GM19099 (cell line): ENCODE results near the gene WDR6.

Experiments
- POLR2A ChIP-seq: IDR thresholded peaks from 3 replicates; pipeline ENCODE4 v1.6.1; 2011; ENCODE audit warnings: low read depth; ENCODE audit not compliant: insufficient read length; ENCODE audit errors: extremely low read depth

Gene WDR6

GRCh38 chr3:49004352-49005302 lies 2.6 kb upstream of the WDR6 start:
- TF ChIP-seq POLR2A: no peak

- TF ChIP-seq POLR2A: no peak
These were observed 1.9 kb upstream of the WDR6 start for GRCh38 chr3:49005303-49005680.

- no peak for TF ChIP-seq POLR2A
These were observed 1.2 kb upstream of the WDR6 start for GRCh38 chr3:49005998-49006397.

DNA sequence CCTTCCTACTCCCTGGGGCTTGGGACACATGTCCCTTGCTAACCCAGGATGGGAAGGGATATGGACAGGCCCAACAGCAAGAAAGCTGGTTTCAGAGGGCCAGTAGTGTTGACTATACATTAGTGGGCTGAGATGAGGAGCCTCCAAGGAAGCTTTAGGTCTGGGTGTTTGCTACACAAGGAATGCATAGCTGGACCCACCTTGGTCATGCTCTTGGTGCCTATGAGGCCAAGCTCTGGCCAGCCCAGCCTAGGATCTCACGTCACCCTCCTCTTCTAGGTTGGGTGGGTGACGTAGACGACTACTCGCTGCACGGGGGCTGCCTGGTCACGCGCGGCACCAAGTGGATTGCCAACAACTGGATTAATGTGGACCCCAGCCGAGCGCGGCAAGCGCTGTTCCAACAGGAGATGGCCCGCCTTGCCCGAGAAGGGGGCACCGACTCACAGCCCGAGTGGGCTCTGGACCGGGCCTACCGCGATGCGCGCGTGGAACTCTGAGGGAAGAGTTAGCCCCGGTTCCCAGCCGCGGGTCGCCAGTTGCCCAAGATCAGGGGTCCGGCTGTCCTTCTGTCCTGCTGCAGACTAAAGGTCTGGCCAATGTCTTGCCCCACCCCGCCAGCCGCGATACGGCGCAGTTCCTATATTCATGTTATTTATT lies 653 bp upstream of the WDR6 start:
- no peak for TF ChIP-seq POLR2A

- TF ChIP-seq POLR2A: no peak
These were observed 759 bp downstream of the WDR6 start for GRCh38 chr3:49007771-49008528.

DNA sequence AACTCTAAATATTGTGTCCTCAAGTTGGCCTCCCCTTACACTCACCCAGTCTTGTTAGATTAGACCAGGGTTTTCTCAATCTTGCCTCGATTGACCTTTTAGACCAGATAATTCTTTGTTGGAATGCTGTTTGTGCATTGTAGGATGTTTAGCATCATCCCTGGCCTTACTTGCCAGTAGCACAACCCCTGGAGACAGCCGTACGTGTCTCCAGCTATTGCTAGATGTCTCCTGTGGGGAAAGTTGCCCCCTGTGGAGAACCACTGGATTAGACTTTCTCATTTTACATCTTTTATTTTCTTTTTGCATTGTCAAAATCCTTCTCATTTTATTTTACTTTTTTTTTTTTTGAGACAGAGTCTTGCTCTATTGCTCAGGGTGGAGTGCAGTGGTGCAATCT lies 2.2 kb downstream of the WDR6 start:
- no peak for TF ChIP-seq POLR2A

DNA sequence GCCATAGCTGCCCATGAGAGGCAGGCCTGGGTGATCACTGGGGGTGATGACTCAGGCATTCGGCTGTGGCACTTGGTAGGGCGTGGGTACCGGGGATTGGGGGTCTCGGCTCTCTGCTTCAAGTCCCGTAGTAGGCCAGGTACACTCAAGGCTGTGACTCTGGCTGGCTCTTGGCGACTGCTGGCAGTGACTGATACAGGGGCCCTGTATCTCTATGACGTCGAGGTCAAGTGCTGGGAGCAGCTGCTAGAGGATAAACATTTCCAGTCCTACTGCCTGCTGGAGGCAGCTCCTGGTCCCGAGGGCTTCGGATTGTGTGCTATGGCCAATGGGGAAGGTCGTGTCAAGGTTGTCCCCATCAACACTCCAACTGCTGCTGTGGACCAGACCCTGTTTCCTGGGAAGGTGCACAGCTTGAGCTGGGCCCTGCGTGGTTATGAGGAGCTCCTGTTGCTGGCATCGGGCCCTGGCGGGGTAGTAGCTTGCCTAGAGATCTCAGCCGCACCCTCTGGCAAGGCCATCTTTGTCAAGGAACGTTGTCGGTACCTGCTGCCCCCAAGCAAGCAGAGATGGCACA lies 5.3 kb downstream of the WDR6 start:
- no peak for TF ChIP-seq POLR2A

DNA sequence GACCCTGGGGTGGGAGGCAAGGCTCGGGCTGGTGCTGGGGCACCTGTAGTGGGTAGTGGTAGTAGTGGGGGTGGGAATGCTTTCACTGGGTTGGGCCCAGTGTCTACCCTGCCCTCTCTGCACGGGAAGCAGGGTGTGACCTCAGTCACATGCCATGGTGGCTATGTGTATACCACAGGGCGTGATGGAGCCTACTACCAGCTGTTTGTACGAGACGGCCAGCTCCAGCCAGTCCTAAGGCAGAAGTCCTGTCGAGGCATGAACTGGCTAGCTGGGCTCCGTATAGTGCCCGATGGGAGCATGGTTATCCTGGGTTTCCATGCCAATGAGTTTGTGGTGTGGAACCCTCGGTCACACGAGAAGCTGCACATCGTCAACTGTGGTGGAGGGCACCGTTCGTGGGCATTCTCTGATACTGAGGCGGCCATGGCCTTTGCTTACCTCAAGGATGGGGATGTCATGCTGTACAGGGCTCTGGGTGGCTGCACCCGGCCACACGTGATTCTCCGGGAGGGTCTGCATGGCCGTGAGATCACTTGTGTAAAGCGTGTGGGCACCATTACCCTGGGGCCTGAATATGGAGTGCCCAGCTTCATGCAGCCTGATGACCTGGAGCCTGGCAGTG lies 6.0 kb downstream of the WDR6 start:
- no peak for TF ChIP-seq POLR2A

- TF ChIP-seq POLR2A: no peak
These were observed 6.8 kb downstream of the WDR6 start for GRCh38 chr3:49013738-49014660.

DNA sequence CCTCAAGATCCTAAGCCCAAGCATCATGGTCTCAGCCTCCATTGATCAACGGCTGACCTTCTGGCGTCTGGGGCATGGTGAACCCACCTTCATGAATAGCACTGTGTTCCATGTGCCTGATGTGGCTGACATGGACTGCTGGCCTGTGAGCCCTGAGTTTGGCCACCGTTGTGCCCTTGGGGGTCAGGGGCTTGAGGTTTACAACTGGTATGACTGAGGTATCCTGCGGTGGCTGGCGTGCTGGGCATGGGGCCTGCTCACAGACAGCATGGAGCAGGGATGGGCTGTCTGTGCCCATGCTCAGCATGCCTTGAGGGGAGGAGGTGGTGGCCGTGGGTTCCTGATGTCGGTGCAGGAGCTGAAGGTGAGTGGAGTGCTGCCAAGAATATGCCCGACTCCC lies 7.9 kb downstream of the WDR6 start:
- TF ChIP-seq POLR2A: peak; percentile 16

DNA sequence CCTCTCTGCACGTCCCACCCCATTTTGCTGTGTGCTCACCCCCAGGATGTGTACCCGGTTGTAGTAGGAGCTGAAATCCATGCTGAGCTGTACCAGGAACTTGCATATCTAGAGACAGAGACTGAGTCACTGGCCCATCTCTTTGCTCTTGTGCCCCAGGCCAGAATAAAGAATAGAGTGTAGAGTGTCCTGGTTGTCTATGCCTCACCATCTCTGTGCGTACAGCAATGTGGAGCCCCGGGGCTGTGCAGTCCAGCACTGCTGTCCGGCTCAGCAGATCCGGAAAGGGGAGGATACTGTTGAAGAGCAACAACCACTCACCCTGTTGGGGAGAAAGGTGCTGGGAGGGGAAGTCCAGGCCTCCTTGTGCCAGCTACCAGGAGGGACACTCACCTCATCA lies 8.6 kb downstream of the WDR6 start:
- TF ChIP-seq POLR2A: no peak

DNA sequence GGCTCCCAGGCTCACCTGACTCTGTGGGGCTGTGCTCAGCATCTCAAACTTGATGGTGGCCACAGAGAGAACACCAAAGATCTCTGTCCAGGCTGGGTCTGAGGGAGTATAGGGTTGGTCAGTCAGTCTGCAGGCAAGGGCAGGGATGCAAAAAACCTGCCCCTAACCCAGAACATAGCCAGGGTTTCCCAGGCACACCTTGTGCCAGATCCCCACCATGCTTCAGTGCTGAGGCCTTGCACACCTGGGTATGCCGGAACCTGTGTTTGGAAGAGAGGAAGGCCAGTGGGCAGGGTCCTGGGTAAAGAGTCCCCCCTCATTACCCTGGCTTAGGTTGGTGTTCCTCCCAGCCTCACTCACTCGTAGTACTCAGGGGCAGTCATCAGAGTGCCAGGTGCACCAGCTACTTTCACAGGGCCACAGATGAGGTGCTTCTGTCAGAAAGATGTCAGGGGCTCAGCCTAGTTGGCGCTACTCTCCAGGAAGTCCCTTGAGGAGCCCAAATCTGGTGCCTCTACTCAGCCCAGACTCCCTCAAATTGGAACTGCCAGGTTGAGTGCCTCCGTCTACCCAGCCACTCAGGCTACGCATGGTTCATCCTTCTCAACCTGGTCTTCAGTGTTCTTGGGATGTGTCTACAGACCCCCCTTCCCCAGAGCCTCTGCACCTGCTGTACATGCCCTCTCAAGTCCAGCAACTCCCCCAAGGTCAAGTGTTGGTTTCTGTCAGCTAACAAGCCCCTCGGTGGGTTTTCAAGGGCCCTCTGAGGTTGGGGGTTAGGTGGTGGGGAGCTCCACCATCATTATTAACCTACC lies 9.4 kb downstream of the WDR6 start:
- peak; percentile 17 for TF ChIP-seq POLR2A

DNA sequence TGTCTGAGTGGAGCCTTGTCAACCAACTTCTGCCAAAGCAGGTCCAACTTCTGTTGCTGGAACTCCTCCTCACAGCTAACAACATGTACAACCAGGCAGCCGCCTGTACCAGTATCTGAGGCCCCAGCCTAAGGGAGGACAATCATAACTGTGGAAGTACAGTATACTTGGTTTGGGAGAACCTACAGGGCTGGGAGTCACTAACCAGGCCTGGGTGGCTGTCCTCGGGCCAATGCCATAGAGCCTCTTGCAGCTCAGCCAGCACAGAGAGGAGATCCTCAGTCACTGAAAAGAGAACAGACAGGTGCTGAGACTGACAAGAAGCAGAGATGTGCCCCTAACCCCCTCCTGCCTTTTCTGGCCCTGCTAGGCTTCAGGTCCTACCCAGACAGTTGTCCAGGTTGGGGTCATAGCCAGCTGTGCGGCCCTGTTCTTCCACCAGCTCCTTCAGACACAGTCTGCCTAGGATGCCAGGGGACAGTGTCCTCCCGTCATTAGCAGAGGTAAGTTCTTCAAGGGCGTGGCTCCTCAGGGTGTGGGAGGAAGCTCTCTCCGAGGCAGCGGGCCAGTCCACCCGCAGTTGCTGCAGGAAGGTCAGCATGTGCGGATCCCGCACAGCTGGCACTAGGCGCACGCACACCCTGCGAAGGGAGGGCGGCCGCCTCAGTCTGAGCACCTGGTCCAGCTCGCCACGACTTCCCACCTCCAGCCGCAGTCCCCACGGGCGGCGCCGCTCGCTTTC lies 10.2 kb downstream of the WDR6 start:
- TF ChIP-seq POLR2A: no peak
